ENCODE measurements around the gene PAIP2.
A peak's percentile ranks its signal among the peaks of the same experiment; 100 is the strongest.

PAIP2 gene

DNA sequence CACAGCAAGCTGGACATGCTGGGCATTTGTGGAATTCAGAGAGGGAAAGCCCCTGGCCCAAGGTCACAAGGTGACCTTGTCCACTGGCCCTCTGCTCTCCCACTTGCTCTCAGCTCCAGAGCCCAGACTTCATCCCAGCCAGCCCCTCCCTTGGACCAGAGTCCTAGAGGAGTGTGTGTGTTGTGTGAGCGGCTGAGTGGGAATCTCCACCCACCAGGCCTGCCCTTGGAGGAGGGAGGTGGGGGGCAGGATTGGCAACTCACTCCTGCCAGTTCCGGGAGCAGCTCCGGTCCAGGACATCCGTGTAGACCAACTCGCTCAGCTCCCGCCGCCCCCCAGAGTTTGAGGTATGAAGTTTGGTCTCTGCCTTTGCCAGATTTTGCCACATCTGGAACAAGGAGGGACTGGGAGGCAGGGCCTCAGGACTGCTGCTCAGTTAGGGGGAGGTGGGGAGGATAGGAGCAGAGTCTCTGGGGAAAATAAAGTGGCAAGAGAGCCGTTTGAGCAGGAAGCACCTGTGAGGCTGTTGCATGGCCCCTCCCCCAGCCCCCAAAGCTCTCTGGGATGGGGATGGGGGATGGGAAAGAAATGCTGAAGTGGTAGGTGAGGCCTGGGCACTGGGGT, 46.7 kb downstream of the PAIP2 start:
- TF ChIP-seq, protein P1, sequence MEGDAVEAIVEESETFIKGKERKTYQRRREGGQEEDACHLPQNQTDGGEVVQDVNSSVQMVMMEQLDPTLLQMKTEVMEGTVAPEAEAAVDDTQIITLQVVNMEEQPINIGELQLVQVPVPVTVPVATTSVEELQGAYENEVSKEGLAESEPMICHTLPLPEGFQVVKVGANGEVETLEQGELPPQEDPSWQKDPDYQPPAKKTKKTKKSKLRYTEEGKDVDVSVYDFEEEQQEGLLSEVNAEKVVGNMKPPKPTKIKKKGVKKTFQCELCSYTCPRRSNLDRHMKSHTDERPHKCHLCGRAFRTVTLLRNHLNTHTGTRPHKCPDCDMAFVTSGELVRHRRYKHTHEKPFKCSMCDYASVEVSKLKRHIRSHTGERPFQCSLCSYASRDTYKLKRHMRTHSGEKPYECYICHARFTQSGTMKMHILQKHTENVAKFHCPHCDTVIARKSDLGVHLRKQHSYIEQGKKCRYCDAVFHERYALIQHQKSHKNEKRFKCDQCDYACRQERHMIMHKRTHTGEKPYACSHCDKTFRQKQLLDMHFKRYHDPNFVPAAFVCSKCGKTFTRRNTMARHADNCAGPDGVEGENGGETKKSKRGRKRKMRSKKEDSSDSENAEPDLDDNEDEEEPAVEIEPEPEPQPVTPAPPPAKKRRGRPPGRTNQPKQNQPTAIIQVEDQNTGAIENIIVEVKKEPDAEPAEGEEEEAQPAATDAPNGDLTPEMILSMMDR (IDR thresholded peaks at IDR 0.05; ENCODE audit: unreplicated experiment in 3 of 3), result no peak
- peak overlapping the region in 1 of 3 experiments; percentile 37 for H3K4me3 Mint-ChIP-seq
- peak overlapping the region in 2 of 3 experiments; percentile 54 to 81 for H3K27ac Mint-ChIP-seq
- peaks cover 20% of the 10 kb centered on the region for H3K4me1 Mint-ChIP-seq
- peaks cover 18% of the 10 kb centered on the region for H3K27me3 Mint-ChIP-seq (ENCODE audit: low read depth)
- no peaks in the 10 kb centered on the region for H3K36me3 Mint-ChIP-seq (ENCODE audit: low read depth)
- H3K9me3 Mint-ChIP-seq, result no peaks in the 10 kb centered on the region

DNA sequence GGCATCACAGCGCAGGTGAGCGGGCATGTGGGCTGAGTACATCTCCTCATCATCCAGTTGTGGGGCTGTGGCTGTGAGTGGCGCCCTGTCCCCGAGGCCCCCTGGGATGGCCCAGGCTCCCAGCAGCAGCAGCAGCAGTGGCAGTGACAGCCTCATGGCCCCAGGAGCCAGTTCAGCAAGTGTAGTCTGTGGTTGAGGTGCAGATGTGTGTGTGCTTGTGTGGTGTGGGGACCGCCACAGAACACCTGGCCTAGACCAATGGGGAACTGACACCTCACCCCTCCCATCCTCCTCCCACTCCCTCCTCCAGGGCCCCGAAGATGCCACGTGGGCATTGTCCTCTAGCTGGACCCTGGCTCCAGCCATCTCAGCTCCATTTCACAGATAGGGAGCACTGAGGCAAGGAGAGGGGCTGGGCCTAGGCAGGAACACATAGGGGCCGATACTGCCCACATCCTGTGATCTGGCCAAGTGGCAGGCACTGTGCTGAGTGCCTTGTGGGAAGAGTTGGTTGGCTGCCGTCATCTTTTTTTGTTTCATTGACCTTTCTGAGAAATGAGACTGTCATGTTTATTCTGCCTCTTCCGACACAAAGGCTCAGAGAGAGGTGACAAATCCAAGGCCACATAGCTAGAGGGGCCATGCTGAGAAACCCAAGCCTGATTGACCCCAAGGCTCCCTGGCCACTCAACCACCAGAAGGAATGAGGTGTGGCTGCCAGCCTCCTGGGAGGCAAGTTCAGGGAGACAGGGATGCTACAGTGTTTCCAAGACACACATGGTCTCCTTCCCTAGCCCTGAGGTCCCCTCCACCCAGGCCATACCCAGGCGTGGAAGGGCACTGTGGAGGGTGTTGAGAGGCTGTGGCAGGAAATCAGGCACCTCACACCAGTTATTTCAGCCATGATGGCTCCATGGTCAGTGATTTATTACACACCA, 48.3 kb downstream of the PAIP2 start, which contains the start of gene MZB1:
Gene MZB1, minus strand, starts transcription at position 213 of the 938 bp plus-strand sequence. Its CDS starts 57 bp downstream, at position 156.
- TF ChIP-seq, protein P1 (IDR thresholded peaks at IDR 0.05; ENCODE audit: unreplicated experiment in 3 of 3), result no peak
- no peaks in the 10 kb centered on the region for H3K36me3 Mint-ChIP-seq (ENCODE audit: low read depth)
- H3K27me3 Mint-ChIP-seq (ENCODE audit: low read depth), result peaks cover 24% of the 10 kb centered on the region
- peaks cover 10% of the 10 kb centered on the region for H3K4me1 Mint-ChIP-seq
- H3K27ac Mint-ChIP-seq, result no peak within 1 kb of the TSS
- peak within 1 kb of the TSS in 2 of 3 experiments; percentile 16 to 65 for H3K4me3 Mint-ChIP-seq
- no peaks in the 10 kb centered on the region for H3K9me3 Mint-ChIP-seq

DNA sequence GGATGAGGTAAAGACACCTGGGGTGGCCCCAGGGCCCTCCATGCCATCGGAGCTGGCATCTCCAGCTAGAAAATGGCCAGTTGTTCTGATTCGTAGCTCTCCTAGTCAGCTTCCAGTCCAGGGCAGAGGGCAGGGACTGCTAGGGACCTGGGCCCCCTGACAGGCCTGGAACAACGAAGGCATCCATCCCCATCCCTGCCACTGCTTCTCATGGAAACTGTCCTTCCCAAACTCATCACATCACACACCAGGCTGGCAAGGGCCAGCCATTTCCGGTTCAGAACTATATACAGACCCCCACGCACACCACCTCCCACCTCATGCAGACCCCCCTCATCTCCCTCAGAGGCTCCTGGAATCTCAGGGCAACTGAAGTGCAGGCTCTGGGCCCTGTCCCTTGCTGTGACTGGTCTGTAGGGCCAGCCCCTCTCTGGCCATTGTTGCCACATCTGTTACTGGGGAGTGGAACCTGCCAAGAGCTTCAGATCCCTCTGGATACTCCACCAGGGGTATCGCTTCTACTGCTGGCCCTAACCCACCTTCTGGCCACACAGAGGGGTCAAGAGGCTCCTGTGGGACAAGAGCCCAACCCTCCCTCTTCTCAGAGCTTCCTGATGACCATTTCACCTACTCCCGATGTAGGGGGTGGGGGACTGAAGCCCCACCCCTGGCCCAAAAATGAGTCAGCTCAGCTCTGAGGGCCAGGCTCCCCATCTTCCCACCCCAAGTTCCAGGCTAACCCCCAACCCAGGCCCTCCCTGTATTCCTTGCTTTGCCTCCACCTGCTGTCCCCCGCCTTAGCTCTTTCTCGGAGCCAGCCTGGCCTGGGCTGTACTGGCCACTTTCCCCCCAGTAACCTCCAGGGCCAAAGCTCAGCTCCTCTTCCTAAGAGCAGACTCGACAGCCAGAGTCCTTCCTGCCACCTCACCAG, 49.2 kb downstream of the PAIP2 start:
- Mint-ChIP-seq H3K27ac (no peak overlapping the region), H3K4me3 (peak overlapping the region in 2 of 3 experiments; percentile 65 to 78), H3K9me3 (no peaks in the 10 kb centered on the region), H3K4me1 (peaks cover 11% of the 10 kb centered on the region), H3K36me3 (ENCODE audit: low read depth) (no peaks in the 10 kb centered on the region), H3K27me3 (ENCODE audit: low read depth) (peaks cover 33% of the 10 kb centered on the region)
- TF ChIP-seq, protein P1 (IDR thresholded peaks at IDR 0.05; ENCODE audit: unreplicated experiment in 3 of 3), result no peak

DNA sequence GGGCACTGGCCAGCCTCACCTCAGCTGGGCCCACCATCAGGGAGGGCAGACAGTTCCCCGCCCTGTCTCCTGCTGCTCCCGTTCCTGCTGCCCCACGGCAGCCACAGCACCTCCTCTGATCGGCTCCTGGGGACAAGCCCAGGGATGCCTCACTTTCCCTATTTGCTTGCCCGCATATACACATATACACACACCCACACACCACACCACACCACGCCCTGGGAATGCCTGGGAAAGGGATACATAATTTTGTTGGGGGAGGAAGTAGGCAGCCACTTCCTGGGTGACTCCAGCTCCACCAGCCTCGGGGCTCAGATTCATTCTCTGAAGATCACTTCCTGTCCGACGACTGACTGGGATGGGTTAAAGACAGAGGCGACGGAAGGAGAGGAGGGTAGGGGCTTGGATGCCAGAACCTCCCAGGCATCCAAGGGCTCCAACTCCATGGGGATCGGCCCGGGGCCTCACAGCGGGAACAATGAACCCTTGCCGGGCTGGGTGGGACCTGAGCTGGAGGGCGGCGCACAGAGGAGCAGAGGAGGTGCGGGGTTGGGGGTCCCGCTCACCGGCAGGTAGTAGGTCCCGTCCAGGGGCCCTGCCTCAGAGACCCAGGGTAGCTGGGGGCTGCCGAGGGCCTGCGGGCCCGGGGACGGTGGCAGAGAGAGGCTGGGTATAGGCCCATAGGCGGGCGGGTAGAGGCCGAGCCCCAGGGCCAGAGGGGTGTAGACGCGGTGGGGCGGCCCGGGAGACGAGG, 50.1 kb downstream of the PAIP2 start:
- Mint-ChIP-seq H3K27me3 (ENCODE audit: low read depth) (peaks cover 38% of the 10 kb centered on the region), H3K9me3 (no peaks in the 10 kb centered on the region), H3K27ac (peak overlapping the region in 1 of 3 experiments; percentile 13), H3K36me3 (ENCODE audit: low read depth) (no peaks in the 10 kb centered on the region), H3K4me1 (peaks cover 18% of the 10 kb centered on the region), H3K4me3 (peak overlapping the region; percentile 65 to 78 (median 70))
- TF ChIP-seq, protein P1 (IDR thresholded peaks at IDR 0.05; ENCODE audit: unreplicated experiment in 3 of 3), result no peak

DNA sequence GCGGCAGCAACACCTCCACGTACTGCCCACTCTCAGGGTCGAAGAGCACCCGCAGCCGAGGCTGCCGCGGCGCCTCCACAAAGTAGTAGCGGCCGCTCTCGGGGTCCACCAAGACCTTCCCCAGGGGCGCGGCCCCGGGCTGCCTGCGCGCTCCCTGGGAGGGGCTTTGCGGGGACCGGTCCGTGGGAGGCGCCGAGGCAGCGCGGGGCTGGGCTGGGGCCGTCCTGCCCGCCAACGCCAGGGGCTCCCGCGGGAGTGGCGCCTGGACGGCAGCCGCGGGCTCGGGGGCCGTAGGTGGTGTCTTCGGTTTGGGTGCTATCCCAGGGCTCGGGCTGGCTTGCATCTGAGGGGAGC, 50.6 kb downstream of the PAIP2 start:
- H3K27ac Mint-ChIP-seq, result no peak overlapping the region
- no peaks in the 10 kb centered on the region for H3K36me3 Mint-ChIP-seq (ENCODE audit: low read depth)
- H3K4me1 Mint-ChIP-seq, result peaks cover 24% of the 10 kb centered on the region
- no peaks in the 10 kb centered on the region for H3K9me3 Mint-ChIP-seq
- no peak overlapping the region for H3K4me3 Mint-ChIP-seq
- TF ChIP-seq, protein P1 (IDR thresholded peaks at IDR 0.05; ENCODE audit: unreplicated experiment in 3 of 3), result no peak
- H3K27me3 Mint-ChIP-seq (ENCODE audit: low read depth), result peaks cover 38% of the 10 kb centered on the region
